GM23338 (cell line): Measurements from ENCODE around the gene TOM1L2. TPM values are rescaled to one million over a fixed set of nuclear protein-coding genes. Genes with fewer than 3 reads are reported as not detected.

Experiments used
- ATAC-seq: fragments of 200-7000 bp; cut with Tn5 transposase; 3 replicates; pipeline ENCODE4 v1.9.1; 2020
- DNase-seq: peaks from one replicate; pipeline ENCODE4 v3.0.0-alpha.2; 2015; ENCODE audit warnings: low spot score
- H2AFZ ChIP-seq: fragments of 200-600 bp; sonication (generic); 2 replicates; pipeline ENCODE4 v1.8.0; 2016; ENCODE audit warnings: antibody characterized with exemption, mild to moderate bottlenecking, moderate library complexity
- H3F3A ChIP-seq: fragments of 200-600 bp; sonication (generic); replicated peaks from 2 replicates; pipeline ENCODE4 v1.8.0; 2017; ENCODE audit warnings: antibody characterized with exemption, mixed run types, low read depth
- H3K27ac ChIP-seq: fragments of 200-600 bp; sonication (generic); 2 replicates; pipeline ENCODE4 v1.6.1; 2016; ENCODE audit warnings: low read depth
- H3K27me3 ChIP-seq: fragments of 200-600 bp; sonication (generic); 2 replicates; pipeline ENCODE4 v1.8.0; 2016; ENCODE audit warnings: mild to moderate bottlenecking, mixed run types, moderate library complexity; ENCODE audit not compliant: insufficient read depth
- H3K36me3 ChIP-seq: fragments of 200-600 bp; sonication (generic); 2 replicates; pipeline ENCODE4 v1.8.0; 2016; ENCODE audit warnings: mild to moderate bottlenecking; ENCODE audit not compliant: insufficient read depth
- H3K4me1 ChIP-seq: fragments of 200-600 bp; sonication (generic); 2 replicates; pipeline ENCODE4 v1.8.0; 2016; ENCODE audit warnings: mild to moderate bottlenecking, moderate library complexity; ENCODE audit not compliant: insufficient read depth
- H3K4me2 ChIP-seq: fragments of 200-600 bp; sonication (generic); 2 replicates; pipeline ENCODE4 v1.7.1; 2017; ENCODE audit warnings: mixed run types
- H3K4me3 ChIP-seq: fragments of 200-600 bp; sonication (generic); 2 replicates; pipeline ENCODE4 v1.6.1; 2016; ENCODE audit warnings: mixed run types
- H3K79me2 ChIP-seq: fragments of 200-600 bp; sonication (generic); replicated peaks from 2 replicates; pipeline ENCODE4 v1.8.0; 2017; ENCODE audit warnings: mild to moderate bottlenecking; ENCODE audit not compliant: insufficient read depth
- H3K9me2 ChIP-seq: fragments of 200-600 bp; sonication (generic); 2 replicates; pipeline ENCODE4 v1.8.0; 2017; ENCODE audit not compliant: insufficient read depth
- H4K20me1 ChIP-seq: fragments of 200-600 bp; sonication (generic); replicated peaks from 2 replicates; pipeline ENCODE4 v1.8.0; 2017; ENCODE audit warnings: mild to moderate bottlenecking; ENCODE audit not compliant: insufficient read depth
- H3K27ac Mint-ChIP-seq: 2 replicates; pipeline ENCODE4 v1.8.0; 2020; ENCODE audit warnings: inconsistent platforms, mild to moderate bottlenecking, moderate library complexity, mixed read lengths
- H3K27me3 Mint-ChIP-seq: 3 replicates; pipeline ENCODE4 v1.8.0; 2022; ENCODE audit warnings: low read depth, mild to moderate bottlenecking, moderate library complexity, mixed read lengths, inconsistent platforms; ENCODE audit not compliant: insufficient read depth, poor library complexity
- H3K36me3 Mint-ChIP-seq: 3 replicates; pipeline ENCODE4 v1.8.0; 2021; ENCODE audit warnings: low read depth, mild to moderate bottlenecking, inconsistent platforms, moderate library complexity, mixed read lengths
- H3K4me1 Mint-ChIP-seq: 3 replicates; pipeline ENCODE4 v1.8.0; 2020; ENCODE audit warnings: mild to moderate bottlenecking, inconsistent platforms, mixed read lengths
- H3K4me3 Mint-ChIP-seq: 3 replicates; pipeline ENCODE4 v1.8.0; 2021; ENCODE audit warnings: moderate library complexity, mild to moderate bottlenecking, inconsistent platforms, mixed read lengths
- H3K9me3 Mint-ChIP-seq: 3 replicates; pipeline ENCODE4 v1.8.0; 2020; ENCODE audit warnings: moderate library complexity, mild to moderate bottlenecking, inconsistent platforms, mixed read lengths
- CREB1 ChIP-seq: fragments of 250-450 bp; sonication (Bioruptor Pico); IDR thresholded peaks from 2 replicates; pipeline ENCODE4 v1.5.0; 2020; ENCODE audit warnings: low read depth, mild to moderate bottlenecking, moderate library complexity
- CTCF ChIP-seq, 2 experiments: fragments of 200-600 bp in 1 of 2; sonication (generic) in 1 of 2; conservative IDR thresholded peaks; 2 replicates each; pipeline versions ENCODE4 v1.5.1 to v1.6.1; 2016 to 2017; ENCODE audit warnings: antibody characterized with exemption in 2 of 2, low read depth in 2 of 2, mild to moderate bottlenecking in 2 of 2, moderate library complexity in 1 of 2
- ETS1 ChIP-seq: IDR thresholded peaks from 2 replicates; pipeline ENCODE4 v1.6.1; 2016; ENCODE audit warnings: antibody characterized with exemption
- EZH2 ChIP-seq: fragments of 200-600 bp; sonication (generic); IDR thresholded peaks from one replicate; pipeline ENCODE4 v1.8.0; 2017; ENCODE audit warnings: antibody characterized with exemption, mild to moderate bottlenecking, low read depth; ENCODE audit not compliant: unreplicated experiment
- EZH2phosphoT487 ChIP-seq: fragments of 200-600 bp; sonication (generic); IDR thresholded peaks from one replicate; pipeline ENCODE4 v1.8.1; 2018; ENCODE audit warnings: antibody characterized with exemption; ENCODE audit not compliant: unreplicated experiment
- JUNB ChIP-seq: IDR thresholded peaks from one replicate; pipeline ENCODE4 v1.6.1; 2016; ENCODE audit warnings: antibody characterized with exemption; ENCODE audit not compliant: unreplicated experiment
- NANOG ChIP-seq: IDR thresholded peaks from 2 replicates; pipeline ENCODE4 v1.6.1; 2016; ENCODE audit warnings: antibody characterized with exemption, borderline replicate concordance
- POLR2AphosphoS5 ChIP-seq: IDR thresholded peaks from 2 replicates; pipeline ENCODE4 v1.6.1; 2016; ENCODE audit warnings: antibody characterized with exemption, low read depth
- REST ChIP-seq: IDR thresholded peaks from one replicate; pipeline ENCODE4 v1.6.1; 2018; ENCODE audit warnings: antibody characterized with exemption; ENCODE audit not compliant: unreplicated experiment
- STAT1 ChIP-seq: IDR thresholded peaks from one replicate; pipeline ENCODE4 v1.6.1; 2016; ENCODE audit warnings: antibody characterized with exemption; ENCODE audit not compliant: unreplicated experiment
- ZNF114 ChIP-seq: fragments of 250-450 bp; sonication (Bioruptor Pico); IDR thresholded peaks from 2 replicates; pipeline ENCODE4 v1.5.0; 2020; ENCODE audit warnings: mild to moderate bottlenecking, moderate library complexity
- ZNF331 ChIP-seq: fragments of 250-450 bp; sonication (Bioruptor Pico); IDR thresholded peaks from 2 replicates; pipeline ENCODE4 v1.5.0; 2020; ENCODE audit warnings: low read depth, mild to moderate bottlenecking, moderate library complexity
- ZNF462 ChIP-seq: fragments of 250-450 bp; sonication (Bioruptor Pico); IDR thresholded peaks from 2 replicates; pipeline ENCODE4 v1.5.0; 2020; ENCODE audit warnings: mild to moderate bottlenecking, moderate library complexity
- polyA plus RNA-seq: library from polyadenylated mRNA; unstranded; fragments of >200 nt; fragmentation: Nextera tagmentation; extraction: Ambion mirVana; gene quantifications from 2 replicates; pipeline ENCODE4 v1.2.1, GENCODE V29; 2016
- total RNA-seq: library from RNA; depleted of rRNA; stranded (reverse); fragments of >200 nt; shearing (Covaris generic); gene quantifications from 2 replicates; pipeline ENCODE4 v1.2.3, GENCODE V29; 2014

Gene TOM1L2
- total and polyA plus RNA-seq, 2 experiments from 2014 or later = 3.3 TPM

GRCh38 chr17:17837380-17837821 is 134.8 kb downstream of the TOM1L2 start:
- Histone ChIP-seq H3K4me1 (peaks cover 57% of the 10 kb centered on the region), H3K9me2 (no peaks in the 10 kb centered on the region), H3K4me2 (peak overlapping the region; percentile 93), H3K27me3 (no peaks in the 10 kb centered on the region), H3K36me3 (no peaks in the 10 kb centered on the region), H3K27ac (peak overlapping the region; percentile 98), H2AFZ (no peak overlapping the region), H3K79me2 (peaks cover 36% of the 10 kb centered on the region), H4K20me1 (peaks cover 33% of the 10 kb centered on the region), H3K4me3 (peak overlapping the region; percentile 97), H3F3A (peaks cover 26% of the 10 kb centered on the region)
- ATAC-seq (no peak; the same call in 1 of the 3 replicates), DNase-seq (peak; percentile 75)
- Mint-ChIP-seq H3K36me3 (peaks cover 25% of the 10 kb centered on the region), H3K4me1 (peaks cover 66% of the 10 kb centered on the region), H3K9me3 (no peaks in the 10 kb centered on the region), H3K27me3 (peaks cover 36% of the 10 kb centered on the region), H3K27ac (peak overlapping the region; percentile 99), H3K4me3 (peak overlapping the region; percentile 80)
- TF ChIP-seq CREB1 (0 out of 2 replicates have a peak, but pooled peaks have one; percentile 3), NANOG (no peak), POLR2AphosphoS5 (peak; percentile 61), ZNF114 (CRISPR knock-in tag) (no peak), ZNF462 (CRISPR knock-in tag) (no peak), ETS1 (no peak), EZH2 (no peak), STAT1 (no peak), ZNF331 (CRISPR knock-in tag) (no peak), CTCF (conservative IDR thresholded peaks at IDR 0.05; ENCODE audit: low read depth in 2 of 2) (peak in 1 of 2 experiments; percentile 30; a peak in 1 of 4 replicates), REST (no peak), JUNB (no peak), EZH2phosphoT487 (no peak)
